NOMO-1 (cell line): ENCODE results near the gene DRAM2.

ENCODE experiments used
- DNase-seq, 2 experiments: peaks; one replicate each; lab custom pipeline; 2025; ENCODE audit not compliant: unreplicated experiment in 2 of 2; lab: John Stamatoyannopoulos, UW

The DRAM2 gene

GRCh38 chr1:111139956-111140679 lies at the start of gene DRAM2, which contains the start of gene CEPT1:
Gene DRAM2, minus strand, starts transcription at chr1:111140093. Its CDS starts 8,539 bp downstream, at chr1:111131554.
Gene CEPT1, plus strand, starts transcription at chr1:111140223. Its CDS starts 7,492 bp downstream, at chr1:111147715.
- DNase-seq: peak; percentile 85 to 95

DNA sequence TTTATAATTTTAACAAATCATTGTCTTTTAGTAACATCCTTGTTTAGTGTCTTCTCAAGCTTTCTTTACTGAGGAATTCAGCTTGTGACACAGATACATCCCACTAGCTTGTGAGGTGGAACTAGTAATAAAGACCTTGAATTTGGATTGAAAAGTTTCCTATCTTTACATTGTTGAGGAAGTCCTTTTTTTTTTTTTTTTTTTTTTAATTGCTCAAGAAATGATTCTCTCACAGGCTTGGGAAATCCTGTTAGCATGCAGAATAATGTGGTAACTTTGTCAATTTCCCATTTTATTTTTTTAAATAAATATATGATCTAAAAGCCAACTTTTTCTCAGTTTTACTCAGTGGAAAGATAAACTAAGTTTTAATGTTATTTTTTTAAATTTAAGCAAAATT lies 44.8 kb upstream of the DRAM2 start:
- peak in 1 of 2 experiments; percentile 41 for DNase-seq

- no peak for DNase-seq
Observed at GRCh38 chr1:111183308-111184069, 43.6 kb upstream of the DRAM2 start.

- no peak for DNase-seq
Observed at GRCh38 chr1:111182052-111182451, 42.2 kb upstream of the DRAM2 start.

DNA sequence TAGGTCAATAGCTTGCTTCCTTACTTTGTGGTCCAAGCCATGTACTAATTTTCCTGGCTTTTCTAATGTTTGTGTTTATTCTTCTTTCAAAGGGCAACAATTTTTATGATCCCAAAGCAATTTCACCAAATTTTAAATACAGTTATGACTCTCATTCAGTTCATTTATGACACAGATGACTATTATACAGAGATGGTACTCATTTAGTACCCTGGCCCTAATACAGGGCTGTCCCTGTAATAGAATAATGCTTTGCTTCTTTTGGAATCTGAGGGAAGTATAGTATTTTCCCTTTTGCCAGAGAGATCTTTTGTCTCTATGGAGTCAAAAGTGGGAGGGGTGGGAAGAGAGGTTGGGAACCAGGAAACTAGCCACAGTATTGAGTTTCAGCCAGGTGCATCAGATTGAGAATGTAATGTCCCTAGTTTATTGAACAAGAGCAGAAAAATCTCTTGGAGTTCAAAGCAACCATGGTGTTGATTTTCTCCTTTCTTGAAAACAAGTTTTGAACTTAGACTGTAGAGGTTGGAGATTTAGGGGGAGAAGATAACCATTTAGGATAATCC lies 40.2 kb upstream of the DRAM2 start:
- no peak for DNase-seq

DNA sequence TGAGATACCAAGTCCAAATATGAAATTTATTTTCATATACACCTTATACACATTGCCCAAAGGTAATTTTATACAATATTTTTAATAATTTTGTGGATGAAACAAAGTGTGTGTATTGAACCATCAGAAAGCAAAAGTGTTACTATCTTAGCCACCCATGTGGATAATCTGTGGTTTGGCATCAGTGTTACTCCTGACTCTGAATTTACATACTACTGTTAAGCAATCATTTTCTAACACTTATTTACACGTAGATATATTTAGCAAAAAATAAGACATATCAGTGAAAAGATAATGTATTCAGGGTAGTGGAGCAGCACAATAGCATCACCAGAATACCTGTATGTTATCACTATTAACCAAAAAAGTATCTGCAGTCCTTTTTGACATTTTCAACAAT lies 36.8 kb upstream of the DRAM2 start:
- no peak for DNase-seq

DNA sequence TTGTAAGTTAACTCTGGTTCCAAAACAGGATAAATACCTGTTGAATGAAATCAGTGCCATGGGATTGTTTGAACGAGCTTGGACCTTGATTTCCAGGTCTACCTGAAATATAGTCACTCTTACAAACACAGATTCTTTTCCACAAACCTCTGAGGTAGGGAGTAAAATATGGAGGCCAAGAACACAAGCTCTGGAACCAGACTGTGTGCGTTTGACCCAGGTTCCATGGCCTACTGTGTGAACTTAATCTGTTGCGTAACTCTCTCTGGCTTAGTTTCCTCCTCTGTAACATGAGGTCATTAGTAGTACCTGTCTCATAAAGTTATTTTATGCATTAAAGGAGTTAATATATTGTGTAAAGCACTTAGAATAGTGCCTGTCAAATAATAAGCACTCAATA lies 35.5 kb upstream of the DRAM2 start:
- DNase-seq: no peak

GRCh38 chr1:111174070-111174469 lies 34.2 kb upstream of the DRAM2 start:
- DNase-seq: no peak

DNA sequence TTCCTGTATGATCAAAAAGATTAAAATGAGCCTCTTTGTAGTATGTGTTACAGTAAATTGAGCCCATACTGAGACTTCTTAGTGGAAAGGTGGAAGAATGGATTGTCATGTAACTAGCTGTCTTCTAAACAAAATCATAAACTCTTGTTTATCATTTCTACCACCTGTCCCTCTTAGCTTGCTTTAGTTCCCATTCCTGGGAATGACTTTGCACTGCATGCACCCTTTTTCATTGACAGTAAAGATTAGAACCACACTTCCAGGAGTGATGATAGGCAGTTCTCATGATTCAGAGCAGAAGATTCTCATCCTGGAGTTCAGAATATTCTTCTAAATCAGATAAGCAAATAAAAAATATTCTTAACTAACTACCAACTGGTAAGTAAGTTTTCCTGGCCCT lies 32.6 kb upstream of the DRAM2 start:
- no peak for DNase-seq

GRCh38 chr1:111164151-111164550 lies 24.3 kb upstream of the DRAM2 start:
- DNase-seq: no peak

GRCh38 chr1:111163363-111163762 lies 23.5 kb upstream of the DRAM2 start:
- no peak for DNase-seq

- no peak for DNase-seq
Observed at GRCh38 chr1:111162488-111162880, 22.6 kb upstream of the DRAM2 start.

GRCh38 chr1:111161843-111162487 lies 22.1 kb upstream of the DRAM2 start:
- no peak for DNase-seq

DNA sequence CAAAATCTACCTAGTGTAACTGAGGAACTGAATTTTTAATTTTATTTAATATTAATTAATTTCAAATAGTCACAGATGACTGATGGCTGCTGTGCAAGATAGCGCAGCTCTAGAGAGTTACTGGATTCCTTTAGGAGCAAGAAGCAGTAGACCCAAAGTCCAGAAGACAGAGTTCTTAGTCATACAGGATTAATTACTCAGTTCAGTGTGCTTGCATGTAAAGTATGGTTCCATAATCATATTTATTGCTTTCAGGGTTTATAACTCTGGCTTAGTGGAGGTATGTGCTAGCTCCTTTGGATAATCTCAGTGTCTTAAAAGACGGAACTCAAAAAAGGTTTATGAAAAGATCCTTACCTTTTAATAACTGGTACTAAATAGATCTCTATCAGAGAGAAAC lies 17.5 kb upstream of the DRAM2 start:
- no peak for DNase-seq

- DNase-seq: no peak
Observed at GRCh38 chr1:111154021-111154999, 14.4 kb upstream of the DRAM2 start.

DNA sequence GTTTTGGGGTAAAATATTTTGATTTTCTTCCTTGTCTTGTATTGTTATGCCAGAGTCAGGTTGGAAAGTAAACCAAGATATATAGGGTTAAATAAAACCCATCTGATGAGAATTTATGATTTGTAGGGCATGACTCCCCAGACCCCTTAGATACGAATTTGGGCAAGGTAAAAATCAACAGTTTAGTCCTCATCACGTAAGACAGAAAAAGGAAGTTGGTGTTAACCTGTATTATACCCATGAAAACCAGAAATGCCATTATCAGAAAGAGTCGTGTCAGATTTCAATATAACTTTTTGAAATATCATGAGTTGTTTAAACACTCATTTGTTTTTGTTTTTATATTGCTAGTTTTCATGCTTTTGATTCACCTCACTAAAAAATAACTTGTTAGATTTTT lies 11.9 kb upstream of the DRAM2 start:
- DNase-seq: no peak

GRCh38 chr1:111148376-111148881 lies 8.5 kb upstream of the DRAM2 start:
- DNase-seq: no peak

GRCh38 chr1:111147948-111148347 lies 8.1 kb upstream of the DRAM2 start:
- no peak for DNase-seq

DNA sequence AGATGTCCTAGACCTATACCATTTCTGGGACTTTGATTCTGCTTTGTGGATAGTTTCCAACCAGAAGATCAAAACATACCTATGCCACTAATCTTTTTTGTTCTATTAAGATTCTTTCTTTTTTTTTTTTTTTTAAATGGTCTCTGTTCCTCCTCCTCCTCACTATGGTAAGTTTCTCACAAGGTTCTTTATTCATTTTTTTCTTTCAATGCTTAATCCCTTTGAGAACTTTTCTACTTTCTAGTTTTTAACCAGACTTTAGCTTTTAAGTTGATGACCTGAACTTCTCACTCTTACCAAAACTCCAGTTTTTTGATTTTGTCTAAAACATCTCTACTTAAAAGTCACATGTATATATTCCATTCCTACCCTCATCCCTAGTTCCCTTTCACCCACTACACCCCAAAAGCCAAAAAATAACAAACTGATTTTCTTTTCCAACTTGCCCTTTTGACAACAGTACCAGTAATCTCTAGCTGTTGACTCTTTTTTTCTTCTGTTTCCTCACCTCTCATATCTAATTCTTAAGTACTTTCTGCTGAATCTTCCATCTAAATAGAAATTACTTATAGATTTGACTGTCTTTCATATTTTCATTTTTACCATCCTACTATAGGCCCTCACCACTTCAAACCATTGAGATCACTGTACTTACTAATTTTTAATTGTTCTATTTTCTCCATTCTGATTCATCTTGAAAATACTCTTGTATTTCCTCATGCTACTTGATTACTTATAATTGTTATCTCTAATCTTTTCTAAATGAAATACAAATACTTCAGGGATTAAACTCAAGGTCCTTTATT lies 6.3 kb upstream of the DRAM2 start:
- DNase-seq: no peak
